ENCODE data around the gene EIF3A.

EIF3A gene

DNA sequence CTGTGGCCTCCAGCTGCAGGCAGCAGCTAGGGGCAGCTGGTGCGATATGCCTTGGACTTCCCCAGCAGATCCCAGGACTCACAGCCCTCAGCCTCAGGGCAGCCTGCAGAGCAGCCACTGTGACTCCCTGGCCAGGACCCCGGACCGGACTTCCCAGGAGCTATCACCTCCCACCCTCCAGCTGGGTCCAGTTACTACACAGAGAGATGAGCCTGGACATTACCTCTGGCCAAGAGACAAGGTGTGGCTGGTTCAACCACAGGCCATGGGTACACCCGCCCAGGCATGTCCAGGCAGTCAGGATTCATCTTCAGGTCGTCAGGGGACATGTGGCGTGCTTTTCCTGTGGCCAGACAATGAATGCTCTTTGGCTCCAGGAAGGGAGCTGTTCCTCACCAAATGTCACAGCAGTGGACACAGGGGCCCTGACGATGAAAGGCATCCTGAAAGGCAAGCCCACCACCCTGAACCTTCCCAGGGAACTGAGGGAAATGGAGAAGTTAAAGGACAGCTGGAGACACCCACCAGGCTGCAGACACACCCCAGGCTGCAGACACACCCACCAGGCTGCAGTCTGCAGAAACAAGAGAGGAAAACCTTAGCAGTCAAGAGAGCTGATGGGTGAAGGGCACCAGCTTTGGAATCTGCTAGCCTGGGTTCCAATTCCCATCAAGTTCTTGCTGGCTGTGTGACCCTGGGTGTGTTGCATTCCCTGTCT lies 76.9 kb downstream of the EIF3A start:
- TF ChIP-seq, protein P1, sequence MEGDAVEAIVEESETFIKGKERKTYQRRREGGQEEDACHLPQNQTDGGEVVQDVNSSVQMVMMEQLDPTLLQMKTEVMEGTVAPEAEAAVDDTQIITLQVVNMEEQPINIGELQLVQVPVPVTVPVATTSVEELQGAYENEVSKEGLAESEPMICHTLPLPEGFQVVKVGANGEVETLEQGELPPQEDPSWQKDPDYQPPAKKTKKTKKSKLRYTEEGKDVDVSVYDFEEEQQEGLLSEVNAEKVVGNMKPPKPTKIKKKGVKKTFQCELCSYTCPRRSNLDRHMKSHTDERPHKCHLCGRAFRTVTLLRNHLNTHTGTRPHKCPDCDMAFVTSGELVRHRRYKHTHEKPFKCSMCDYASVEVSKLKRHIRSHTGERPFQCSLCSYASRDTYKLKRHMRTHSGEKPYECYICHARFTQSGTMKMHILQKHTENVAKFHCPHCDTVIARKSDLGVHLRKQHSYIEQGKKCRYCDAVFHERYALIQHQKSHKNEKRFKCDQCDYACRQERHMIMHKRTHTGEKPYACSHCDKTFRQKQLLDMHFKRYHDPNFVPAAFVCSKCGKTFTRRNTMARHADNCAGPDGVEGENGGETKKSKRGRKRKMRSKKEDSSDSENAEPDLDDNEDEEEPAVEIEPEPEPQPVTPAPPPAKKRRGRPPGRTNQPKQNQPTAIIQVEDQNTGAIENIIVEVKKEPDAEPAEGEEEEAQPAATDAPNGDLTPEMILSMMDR (IDR thresholded peaks at IDR 0.05), result no peak

DNA sequence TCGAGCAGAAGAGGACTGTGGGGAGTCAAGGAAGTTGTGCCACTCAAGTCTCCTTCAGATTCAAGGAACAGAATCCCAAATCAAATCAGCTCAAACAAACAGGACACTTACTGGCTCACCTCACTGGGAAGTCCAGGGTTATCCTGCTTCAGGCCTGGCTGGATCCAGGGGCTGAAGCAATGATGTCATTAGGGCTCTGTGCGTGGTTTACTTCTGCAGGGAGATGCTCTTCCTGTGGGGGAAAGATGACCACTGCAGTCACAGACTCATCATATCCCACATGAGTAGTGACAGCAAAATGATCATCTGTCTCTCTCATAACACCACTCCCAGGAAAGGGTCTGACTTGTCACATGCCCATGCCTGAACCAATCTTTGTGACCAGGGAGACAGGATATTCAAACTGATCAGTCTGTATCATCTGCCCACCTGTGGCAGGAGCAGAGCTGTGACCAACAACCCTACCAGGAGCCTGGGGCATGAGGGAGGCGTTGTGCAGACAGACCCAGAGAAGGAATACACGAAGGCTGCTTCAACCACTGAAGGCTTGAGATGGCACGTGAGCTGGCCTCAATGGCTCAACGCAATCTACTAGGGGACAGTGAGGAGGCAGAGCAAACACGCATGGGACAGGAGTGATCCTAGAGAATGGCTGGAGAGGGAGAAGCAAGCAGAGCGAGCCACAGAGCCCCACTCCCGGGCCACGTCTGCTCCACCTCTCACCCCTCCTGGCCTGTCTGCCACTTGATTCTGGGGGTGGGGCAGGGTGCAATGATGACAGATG lies 78.7 kb downstream of the EIF3A start:
- TF ChIP-seq, protein P1 (IDR thresholded peaks at IDR 0.05), result no peak

DNA sequence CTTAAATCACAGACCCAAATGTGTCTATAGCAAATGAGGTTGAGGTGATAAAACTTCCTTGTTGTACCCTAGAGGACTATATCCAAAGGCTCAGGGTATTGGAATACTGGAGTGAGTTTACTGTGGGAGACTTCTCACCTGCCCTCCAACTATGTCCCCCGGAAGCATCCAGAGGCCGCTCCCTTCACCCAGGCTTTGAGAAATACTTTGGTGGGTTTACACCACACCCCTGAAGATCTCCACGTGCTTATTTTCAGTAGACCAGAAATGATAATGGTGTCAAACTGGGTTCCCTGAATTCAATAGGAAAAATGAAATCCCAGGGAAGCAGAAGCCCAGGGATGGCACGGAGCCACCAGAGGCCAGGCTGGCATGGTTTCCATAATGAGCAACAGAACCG lies 82.4 kb downstream of the EIF3A start:
- TF ChIP-seq, protein P1 (IDR thresholded peaks at IDR 0.05), result no peak

DNA sequence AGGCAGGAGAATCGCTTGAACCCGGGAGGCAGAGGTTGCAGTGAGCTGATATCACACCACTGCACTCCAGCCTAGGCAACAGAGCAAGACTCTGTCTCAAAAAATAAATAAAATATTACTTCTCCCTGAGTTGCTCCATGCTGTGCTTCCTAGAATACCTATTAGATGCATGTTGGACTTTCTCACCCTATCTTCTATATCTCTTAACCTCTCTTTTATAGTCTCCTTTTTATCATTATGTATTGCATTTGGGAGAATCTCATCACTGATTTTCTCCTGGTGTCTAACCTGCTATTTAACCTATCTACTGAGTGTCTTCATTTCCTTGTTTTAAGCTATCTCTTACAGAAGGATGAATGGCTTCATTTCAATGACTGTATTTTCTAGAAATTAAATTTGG lies 83.2 kb downstream of the EIF3A start:
- TF ChIP-seq, protein P1 (IDR thresholded peaks at IDR 0.05), result no peak

DNA sequence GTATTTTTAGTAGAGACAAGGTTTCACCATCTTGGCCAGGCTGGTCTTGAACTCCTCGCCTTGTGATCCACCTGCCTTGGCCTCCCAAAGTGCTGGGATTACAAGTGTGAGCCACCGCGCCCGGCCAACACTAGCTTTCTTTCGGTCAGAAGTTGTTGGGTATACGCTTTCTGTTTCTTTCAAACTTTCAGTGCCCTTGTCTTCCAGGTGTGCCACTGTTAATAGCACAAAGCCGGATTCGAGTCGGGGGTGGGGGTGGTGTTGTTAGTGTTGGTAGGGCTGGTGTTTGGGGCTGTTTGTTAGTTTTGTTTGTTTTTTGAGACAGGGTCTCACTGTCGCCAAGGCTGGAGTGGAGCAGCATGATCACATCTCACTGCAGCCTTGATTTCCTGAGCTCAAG lies 84.9 kb downstream of the EIF3A start:
- TF ChIP-seq, protein P1 (IDR thresholded peaks at IDR 0.05), result no peak

DNA sequence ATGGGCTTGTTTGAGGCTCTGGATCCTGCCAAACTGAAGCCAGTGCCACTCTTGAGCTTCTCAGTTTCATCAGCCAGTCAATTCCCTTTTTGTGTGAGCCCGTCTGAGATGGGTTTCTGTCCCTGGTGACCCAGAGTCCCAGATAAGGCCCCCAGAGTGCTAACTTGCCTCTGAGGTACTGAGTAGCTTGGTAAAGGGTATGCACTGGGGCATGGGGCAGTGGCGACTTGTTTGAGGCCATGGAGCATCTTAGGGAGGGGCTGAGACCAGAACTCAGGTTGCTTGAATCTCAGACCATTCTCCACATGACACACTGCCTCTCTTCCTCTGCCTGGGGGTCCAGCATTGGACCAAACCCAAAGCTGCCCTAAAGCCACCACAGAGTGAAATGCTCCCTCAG lies 86.3 kb downstream of the EIF3A start:
- TF ChIP-seq, protein P1 (IDR thresholded peaks at IDR 0.05), result no peak

DNA sequence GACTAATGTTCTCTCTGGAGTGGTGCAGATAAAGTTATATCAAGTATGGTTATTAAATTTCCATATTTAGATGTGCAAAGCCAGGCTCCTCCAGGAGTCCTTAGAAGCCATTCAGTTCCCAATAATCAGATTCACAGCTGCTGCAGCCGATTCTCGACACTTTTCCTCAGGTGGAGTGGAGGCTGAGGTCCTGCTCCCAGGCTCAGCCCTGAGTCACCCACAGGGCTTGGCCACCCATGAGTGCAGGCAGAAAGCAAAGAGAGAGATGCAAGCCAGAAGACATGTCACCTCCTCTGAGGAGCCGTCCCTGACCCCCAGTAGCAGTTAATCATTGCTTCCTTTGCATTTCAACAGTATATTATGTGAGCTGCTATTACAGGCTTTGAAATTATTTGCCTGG lies 87.4 kb downstream of the EIF3A start:
- TF ChIP-seq, protein P1 (IDR thresholded peaks at IDR 0.05), result no peak

Data from LNCAP (cell line).